GM21619 (cell line): ENCODE results near the gene SENP5.
A peak's percentile ranks its signal among the peaks of the same experiment; 100 is the strongest.

ENCODE experiments used
- ATAC-seq: cut with Tn5 transposase; IDR thresholded peaks from one replicate; pipeline ENCODE4 v1.9.1; 2021; ENCODE audit not compliant: unreplicated experiment

The SENP5 gene

DNA sequence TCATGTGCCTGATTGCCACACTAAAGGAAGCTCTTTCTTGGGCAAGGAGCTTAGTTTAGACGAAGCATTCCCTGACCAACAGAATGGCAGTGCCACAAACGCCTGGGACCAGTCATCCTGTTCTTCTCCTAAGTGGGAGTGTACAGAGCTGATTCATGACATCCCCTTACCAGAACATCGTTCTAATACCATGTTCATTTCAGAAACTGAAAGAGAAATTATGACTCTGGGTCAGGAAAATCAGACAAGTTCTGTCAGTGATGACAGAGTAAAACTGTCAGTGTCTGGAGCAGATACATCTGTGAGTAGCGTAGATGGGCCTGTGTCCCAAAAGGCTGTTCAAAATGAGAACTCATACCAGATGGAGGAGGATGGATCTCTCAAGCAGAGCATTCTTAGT is 18.4 kb downstream of the SENP5 start:
- ATAC-seq: no peak

- no peak for ATAC-seq
These were observed 22.4 kb downstream of the SENP5 start for GRCh38 chr3:196889844-196890708.

GRCh38 chr3:196894557-196895295 is 27.0 kb downstream of the SENP5 start:
- ATAC-seq: no peak

DNA sequence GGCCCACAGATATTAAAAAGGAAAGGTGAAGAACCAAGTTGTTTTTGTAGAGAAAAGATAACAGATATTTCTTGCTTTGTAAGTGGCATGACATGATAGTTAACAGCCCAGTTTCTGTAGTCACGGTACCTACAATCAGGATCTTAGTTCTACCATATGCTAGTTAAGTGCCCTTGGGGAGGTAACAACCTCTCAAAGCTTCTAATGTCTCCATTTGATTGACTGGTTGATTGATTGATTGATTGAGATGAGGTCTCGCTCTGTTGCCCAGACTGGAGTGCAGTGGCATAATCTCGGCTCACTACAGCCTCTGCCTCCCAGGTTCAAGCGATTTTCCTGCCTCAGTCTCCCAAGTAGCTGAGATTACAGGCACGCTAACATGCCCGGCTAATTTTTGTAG is 28.5 kb downstream of the SENP5 start:
- ATAC-seq: no peak

DNA sequence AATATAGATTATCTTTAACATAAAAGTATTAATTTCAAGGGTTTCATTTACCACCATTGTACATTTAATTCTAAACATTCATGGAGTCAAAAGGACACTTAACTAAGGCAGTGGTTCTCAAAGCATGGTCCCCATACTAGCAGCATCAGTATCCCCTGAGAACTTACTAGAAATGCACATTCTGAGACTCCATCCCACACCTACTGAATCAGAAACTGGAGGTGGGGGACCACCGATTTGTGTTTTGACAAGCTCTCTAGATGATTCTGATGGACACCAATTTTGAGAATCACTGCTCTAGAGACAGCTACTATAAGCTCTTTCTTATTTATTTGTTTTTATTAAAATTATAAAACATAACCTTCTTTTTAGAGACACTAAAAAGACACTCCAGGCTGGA is 34.0 kb downstream of the SENP5 start:
- no peak for ATAC-seq

- no peak for ATAC-seq
These were observed 34.6 kb downstream of the SENP5 start for GRCh38 chr3:196902296-196902695.

- ATAC-seq: no peak
These were observed 36.0 kb downstream of the SENP5 start for GRCh38 chr3:196903740-196904139.

GRCh38 chr3:196914866-196915265 is 47.1 kb downstream of the SENP5 start:
- ATAC-seq: no peak

DNA sequence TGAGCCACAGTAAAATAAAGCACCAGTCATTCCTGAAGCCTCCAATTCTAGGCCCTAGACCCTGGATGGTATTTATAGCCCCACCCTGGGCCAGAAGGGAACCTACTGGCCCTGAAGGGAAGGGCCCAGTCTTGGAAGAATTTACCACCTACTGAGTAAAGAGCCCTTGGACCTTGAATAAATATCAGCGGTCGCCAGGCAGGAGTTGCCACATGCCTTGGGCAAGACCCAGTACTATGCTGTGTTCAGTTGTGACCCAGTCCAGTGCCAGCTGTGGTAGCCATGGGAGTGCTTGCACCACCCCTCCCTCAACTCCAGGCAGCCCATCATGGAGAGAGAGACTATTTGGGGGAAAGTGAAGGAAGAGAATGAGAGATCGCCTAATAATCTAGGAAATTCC is 47.7 kb downstream of the SENP5 start:
- ATAC-seq: no peak

GRCh38 chr3:196916221-196916620 is 48.5 kb downstream of the SENP5 start:
- no peak for ATAC-seq

GRCh38 chr3:196916995-196917394 is 49.3 kb downstream of the SENP5 start:
- ATAC-seq: no peak

GRCh38 chr3:196918968-196919367 is 51.2 kb downstream of the SENP5 start:
- no peak for ATAC-seq

DNA sequence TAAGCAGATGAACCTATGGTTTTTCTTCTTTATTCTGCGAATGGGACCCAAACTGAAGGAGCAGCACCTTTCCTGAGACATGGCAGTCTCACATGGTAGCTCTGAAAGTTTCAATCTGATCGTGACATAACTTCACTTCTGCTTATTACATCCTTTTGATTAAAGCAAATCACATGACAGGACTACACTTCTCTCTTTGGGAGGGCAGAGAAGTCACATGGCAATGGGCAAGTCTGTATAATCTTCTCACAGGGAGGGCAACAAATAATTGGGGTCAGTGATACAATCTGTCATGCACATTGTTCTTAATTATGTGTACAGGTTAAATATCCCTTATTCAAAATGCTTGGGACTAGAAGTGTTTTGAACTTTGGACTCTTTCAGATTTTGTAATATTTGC is 53.0 kb downstream of the SENP5 start:
- no peak for ATAC-seq

- no peak for ATAC-seq
These were observed 60.1 kb downstream of the SENP5 start for GRCh38 chr3:196927571-196928453.

- ATAC-seq: no peak
These were observed 63.4 kb downstream of the SENP5 start for GRCh38 chr3:196931157-196931556.

GRCh38 chr3:196931828-196932587 is 64.3 kb downstream of the SENP5 start:
- ATAC-seq: peak; percentile 64

GRCh38 chr3:196932600-196932999 is 64.9 kb downstream of the SENP5 start:
- ATAC-seq: no peak

DNA sequence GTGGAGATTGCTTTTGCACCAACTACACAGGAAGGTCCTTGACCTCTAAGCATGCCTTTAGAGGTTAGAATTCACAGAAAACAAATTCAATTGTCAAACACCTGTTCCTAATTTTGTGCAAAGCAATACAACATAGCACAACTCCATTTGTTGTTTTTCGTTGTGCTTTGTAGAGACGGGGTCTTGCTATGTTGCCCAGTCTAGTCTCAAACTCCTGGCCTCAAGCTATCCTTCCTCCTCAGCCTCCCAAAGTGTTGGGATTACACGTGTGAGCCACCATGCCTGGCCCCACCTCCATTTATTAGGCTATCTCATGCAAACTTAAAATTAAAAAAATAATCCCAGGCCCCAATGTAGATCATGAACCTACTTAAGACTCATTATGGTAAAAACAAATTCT is 68.6 kb downstream of the SENP5 start:
- ATAC-seq: no peak

GRCh38 chr3:196938124-196938523 is 70.4 kb downstream of the SENP5 start:
- ATAC-seq: no peak

GRCh38 chr3:196938576-196938975 is 70.9 kb downstream of the SENP5 start:
- ATAC-seq: no peak
